Brain microvascular endothelial cell (primary cell): ENCODE results near the gene SEMA5A.
A peak's percentile ranks its signal among the peaks of the same experiment; 100 is the strongest.

Experiments used
- DNase-seq: peaks from one replicate; pipeline ENCODE4 v3.0.0-alpha.2; 2020
- H3K27ac ChIP-seq: fragments of 250-450 bp; sonication (Bioruptor Pico); 2 replicates; pipeline ENCODE4 v1.5.1; 2020; ENCODE audit warnings: mild to moderate bottlenecking, moderate library complexity
- H3K27me3 ChIP-seq: fragments of 250-450 bp; sonication (Bioruptor Pico); replicated peaks from 2 replicates; pipeline ENCODE4 v1.5.1; 2020; ENCODE audit warnings: mild to moderate bottlenecking
- H3K36me3 ChIP-seq: fragments of 250-450 bp; sonication (Bioruptor Pico); replicated peaks from 2 replicates; pipeline ENCODE4 v1.5.1; 2020; ENCODE audit warnings: mild to moderate bottlenecking
- H3K4me3 ChIP-seq: 2 replicates; pipeline ENCODE4 v1.5.1; 2011; ENCODE audit warnings: low read depth, mild to moderate bottlenecking, control low read depth, low read length, moderate library complexity
- CTCF ChIP-seq: IDR thresholded peaks from 2 replicates; pipeline ENCODE4 v1.5.1; 2011; ENCODE audit warnings: low read depth, mild to moderate bottlenecking, moderate library complexity, low read length, control low read depth, inconsistent platforms; ENCODE audit errors: missing control alignments
- in situ Hi-C: cut with HindIII; loops from 2 replicates; pipeline ENCODE4 v1.10.0; 2017; ENCODE audit warnings: low sequenced_read_pairs, low pct_ligation_motif_present

The SEMA5A gene

GRCh38 chr5:9105851-9106250, 440.0 kb downstream of the SEMA5A start:
- in situ Hi-C loops: no loop called here
- no peak overlapping the region for H3K4me3 ChIP-seq
- no peaks in the 10 kb centered on the region for H3K27me3 ChIP-seq
- H3K27ac ChIP-seq: peak overlapping the region; percentile 60
- no peaks in the 10 kb centered on the region for H3K36me3 ChIP-seq
- DNase-seq: peak; percentile 64
- no peak for TF ChIP-seq CTCF

- TF ChIP-seq CTCF: no peak
- no peak overlapping the region for H3K4me3 ChIP-seq
- no peaks in the 10 kb centered on the region for H3K27me3 ChIP-seq
- peak overlapping the region; percentile 60 for H3K27ac ChIP-seq
- in situ Hi-C loops: no loop called here
- peak; percentile 76 for DNase-seq
- H3K36me3 ChIP-seq: no peaks in the 10 kb centered on the region
These were observed 441.1 kb downstream of the SEMA5A start for GRCh38 chr5:9104571-9105339.

GRCh38 chr5:9103290-9103689, 442.6 kb downstream of the SEMA5A start:
- Histone ChIP-seq H3K27me3 (no peaks in the 10 kb centered on the region), H3K4me3 (no peak overlapping the region), H3K36me3 (no peaks in the 10 kb centered on the region), H3K27ac (no peak overlapping the region)
- in situ Hi-C loops: no loop called here
- TF ChIP-seq CTCF: no peak
- no peak for DNase-seq

- in situ Hi-C loops: no loop called here
- peak; percentile 40 for TF ChIP-seq CTCF
- H3K36me3 ChIP-seq: no peaks in the 10 kb centered on the region
- no peak overlapping the region for H3K4me3 ChIP-seq
- no peak for DNase-seq
- H3K27ac ChIP-seq: no peak overlapping the region
- H3K27me3 ChIP-seq: no peaks in the 10 kb centered on the region
These were observed 446.2 kb downstream of the SEMA5A start for GRCh38 chr5:9099689-9100088.

- Histone ChIP-seq H3K27me3 (no peaks in the 10 kb centered on the region), H3K36me3 (no peaks in the 10 kb centered on the region), H3K4me3 (no peak overlapping the region), H3K27ac (no peak overlapping the region)
- in situ Hi-C loops: no loop called here
- no peak for DNase-seq
- TF ChIP-seq CTCF: no peak
These were observed 446.9 kb downstream of the SEMA5A start for GRCh38 chr5:9098990-9099389.

- peak; percentile 20 for DNase-seq
- Histone ChIP-seq H3K27ac (no peak overlapping the region), H3K4me3 (no peak overlapping the region), H3K27me3 (no peaks in the 10 kb centered on the region), H3K36me3 (no peaks in the 10 kb centered on the region)
- TF ChIP-seq CTCF: no peak
- in situ Hi-C loops: no loop called here
These were observed 451.3 kb downstream of the SEMA5A start for GRCh38 chr5:9094582-9094981.
